HT1080 (cell line): ENCODE data around the gene PHYKPL. TPM values are rescaled to one million over a fixed set of nuclear protein-coding genes. Genes with fewer than 3 reads are reported as not detected.
"Not testable (repeated sequence)": the region's sequence is repeated elsewhere in the genome, so short reads cannot be mapped to it uniquely, and the experiment has no call there.

Experiments used
- DNase-seq: peaks from one replicate; pipeline ENCODE4 v3.0.0-alpha.2; 2015; ENCODE audit warnings: low read depth
- total RNA-seq: library from RNA; depleted of rRNA; stranded (reverse); fragments of >200 nt; shearing (Covaris generic); gene quantifications from 2 replicates; pipeline ENCODE4 v1.2.3, GENCODE V29; 2014

The PHYKPL gene
- total RNA-seq, 1 experiment from 2014 or later: 11.8 TPM

- DNase-seq: no peak
These were observed 7.7 kb upstream of the PHYKPL start for GRCh38 chr5:178240341-178240741.

- not testable (repeated sequence) for DNase-seq
These were observed 7.2 kb upstream of the PHYKPL start for GRCh38 chr5:178239626-178240301.

- DNase-seq: no peak
These were observed 6.3 kb upstream of the PHYKPL start for GRCh38 chr5:178238711-178239592.

DNA sequence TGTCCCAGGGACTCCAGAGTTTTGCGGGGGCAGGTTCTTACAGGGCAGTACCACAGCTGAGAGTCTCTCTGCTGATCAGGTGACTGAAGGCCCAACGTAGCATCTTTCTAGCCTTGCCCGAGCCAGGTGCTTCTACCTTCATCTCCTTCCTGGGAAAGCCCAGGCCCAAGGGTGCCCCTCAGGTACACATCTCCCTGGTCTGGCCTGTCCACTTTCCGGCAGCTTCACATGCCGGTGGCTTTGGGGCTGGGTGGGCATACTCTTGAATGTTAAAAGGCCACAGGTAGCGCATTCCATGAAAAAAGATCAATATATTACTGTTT lies 5.7 kb upstream of the PHYKPL start:
- no peak for DNase-seq

- DNase-seq: no peak
These were observed 5.1 kb upstream of the PHYKPL start for GRCh38 chr5:178237431-178238312.

- no peak for DNase-seq
These were observed 4.1 kb upstream of the PHYKPL start for GRCh38 chr5:178236679-178237078.

DNA sequence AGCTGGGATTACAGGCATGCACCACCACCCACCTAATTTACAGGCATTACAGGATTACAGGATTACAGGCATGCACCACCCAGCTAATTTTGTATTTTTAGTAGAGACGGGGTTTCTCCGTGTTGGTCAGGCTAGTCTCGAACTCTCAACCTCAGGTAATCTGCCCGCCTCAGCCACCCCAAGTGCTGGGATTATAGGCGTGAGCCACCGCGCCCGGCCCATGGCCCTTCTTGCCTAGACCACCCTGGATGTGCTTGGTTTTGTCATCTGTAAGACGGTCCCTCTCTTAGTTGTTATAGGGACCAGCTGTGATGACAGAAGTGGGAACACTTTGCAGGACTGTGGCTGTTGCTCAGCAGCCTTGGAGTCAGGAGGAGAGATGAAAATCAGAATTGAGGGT lies 3.5 kb upstream of the PHYKPL start:
- no peak for DNase-seq

DNA sequence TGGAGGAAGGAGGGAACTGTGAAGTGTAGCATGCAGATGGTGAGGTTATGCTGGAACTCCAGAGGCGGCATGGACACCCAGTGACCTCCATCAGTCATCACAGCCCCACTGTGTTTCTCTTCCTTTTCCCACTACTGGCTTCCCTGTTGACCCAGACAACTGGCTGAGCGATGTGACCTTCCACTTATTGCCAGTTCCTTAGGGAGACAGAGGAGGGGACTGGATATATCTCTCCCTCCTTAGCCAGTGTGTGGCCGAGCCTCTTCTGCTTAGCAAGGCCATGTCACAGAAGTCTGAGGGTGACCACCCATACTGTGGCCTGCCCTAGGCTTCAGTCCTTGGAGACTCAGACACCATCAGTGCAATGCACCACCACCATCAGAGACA lies 3.0 kb upstream of the PHYKPL start:
- DNase-seq: no peak

GRCh38 chr5:178234750-178235587 lies 2.4 kb upstream of the PHYKPL start:
- peak; percentile 46 for DNase-seq

- no peak for DNase-seq
These were observed 1.6 kb upstream of the PHYKPL start for GRCh38 chr5:178234121-178234749.

GRCh38 chr5:178232920-178233429 lies 373 bp upstream of the PHYKPL start:
- DNase-seq: no peak

- DNase-seq: no peak
These were observed 971 bp downstream of the PHYKPL start for GRCh38 chr5:178231539-178232123.

DNA sequence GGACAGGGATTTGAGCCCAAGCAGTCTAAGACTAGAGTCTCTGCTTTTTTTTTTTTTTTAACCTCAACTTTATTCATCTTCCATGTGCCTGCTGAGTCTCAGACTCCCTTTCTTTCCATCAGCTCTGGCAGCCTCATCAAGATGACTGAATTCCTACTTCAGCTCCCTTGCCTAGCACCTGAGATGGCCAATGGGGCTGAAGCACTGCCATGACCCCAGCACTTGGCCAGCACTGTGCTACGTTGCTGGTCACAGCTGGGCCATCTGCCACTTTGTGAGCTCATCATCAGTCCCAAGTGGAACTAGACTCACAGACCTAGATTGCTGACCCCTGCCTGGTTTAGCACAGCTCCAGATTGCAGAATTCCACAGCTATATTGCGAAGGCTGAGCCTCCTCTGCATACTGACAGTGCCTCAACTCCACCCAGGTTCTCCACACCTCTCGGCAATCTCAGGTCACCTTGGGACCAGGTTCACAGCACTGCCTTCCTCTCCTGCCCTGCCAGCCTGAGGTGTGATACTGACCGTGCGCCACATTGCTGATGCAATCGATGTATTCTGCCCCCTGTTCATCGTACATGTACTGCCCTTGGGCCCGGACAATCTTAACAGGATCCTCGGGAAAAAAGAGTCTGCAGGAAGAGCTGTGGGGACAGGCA lies 1.6 kb downstream of the PHYKPL start:
- DNase-seq: no peak

GRCh38 chr5:178229861-178230260 lies 2.7 kb downstream of the PHYKPL start:
- DNase-seq: no peak

DNA sequence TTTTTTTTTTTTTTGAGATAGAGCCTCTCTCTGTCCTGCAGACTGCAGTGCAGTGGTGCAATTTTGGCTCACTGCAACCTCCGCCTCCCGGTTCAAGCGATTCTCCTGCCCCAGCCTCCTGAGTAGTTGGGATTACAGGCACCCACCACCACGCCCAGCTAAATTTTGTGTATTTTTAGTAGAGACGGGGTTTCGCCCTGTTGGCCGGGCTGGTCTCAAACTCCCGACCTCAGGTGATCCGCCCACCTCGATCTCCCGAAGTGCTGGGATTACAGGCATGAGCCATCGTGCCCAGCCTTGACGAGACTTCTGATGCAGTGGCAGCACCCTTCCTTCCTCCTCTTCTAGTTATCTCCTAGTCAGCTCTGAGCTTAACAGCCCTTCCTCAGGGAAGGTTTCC lies 3.5 kb downstream of the PHYKPL start:
- not testable (repeated sequence) for DNase-seq

GRCh38 chr5:178228609-178229008 lies 4.0 kb downstream of the PHYKPL start:
- no peak for DNase-seq

- no peak for DNase-seq
These were observed 4.7 kb downstream of the PHYKPL start for GRCh38 chr5:178227929-178228328.

DNA sequence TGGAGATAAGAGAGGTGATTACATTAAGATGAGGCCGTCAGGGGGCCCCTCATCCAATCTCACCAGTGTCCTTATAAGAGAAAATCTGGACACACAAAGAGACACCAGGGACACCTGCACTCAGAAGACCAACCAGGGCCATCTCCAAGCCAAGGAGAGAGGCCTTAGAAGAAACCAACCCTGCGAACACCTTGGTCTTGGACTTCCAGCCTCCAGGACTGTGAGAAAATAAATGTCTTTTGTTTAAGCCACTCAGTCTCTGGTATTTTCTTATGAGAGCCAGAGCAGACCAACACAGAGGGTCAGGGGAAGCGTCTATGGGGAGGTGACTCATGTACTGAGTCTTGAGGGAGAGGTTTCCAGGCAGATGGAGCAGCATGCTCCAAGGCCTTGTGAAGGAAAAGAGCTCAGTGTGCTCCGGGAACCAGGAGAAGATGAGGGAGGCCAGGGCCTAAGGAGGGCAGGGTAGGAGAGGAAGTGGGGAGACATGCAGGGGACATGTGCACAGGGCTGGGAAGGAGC lies 5.4 kb downstream of the PHYKPL start:
- peak; percentile 42 for DNase-seq

DNA sequence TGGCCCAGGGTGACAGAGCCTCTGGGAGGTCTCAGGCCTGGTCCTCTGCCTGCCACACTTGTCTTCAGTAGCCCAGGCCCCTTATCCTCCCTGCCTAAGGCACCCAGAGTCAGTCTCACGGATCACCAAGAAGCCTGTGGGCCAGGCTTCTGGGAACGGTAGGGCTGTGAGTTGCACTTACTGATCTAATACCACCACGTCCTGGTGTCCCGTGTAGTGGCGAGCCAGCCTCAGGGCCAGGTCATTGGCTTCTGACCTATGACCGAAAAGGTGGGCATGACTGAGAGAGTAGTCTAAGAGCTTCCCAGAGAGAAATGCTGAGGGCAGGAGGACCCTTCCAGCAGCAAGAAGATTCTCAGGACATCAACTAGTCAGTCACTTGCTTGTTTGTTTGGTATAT lies 7.4 kb downstream of the PHYKPL start:
- no peak for DNase-seq
